Stimulated activated memory B cell treated with anti-CD40 and anti-IgM and Interleukin-4, amounts not matched to agents 10 μg/mL and 1 μg/mL and 100 μg/mL, for 72 hours (primary cell): ENCODE results near the gene RBPJ.
A peak's percentile ranks its signal among the peaks of the same experiment; 100 is the strongest.

Experiments used
- ATAC-seq: fragments of 150-1000 bp; cut with Tn5 transposase; 2 replicates; pipeline ENCODE4 v1.10.0; 2021
- H3K27ac Mint-ChIP-seq: one replicate; pipeline ENCODE4 v1.8.0; 2022; ENCODE audit warnings: mild to moderate bottlenecking, mixed read lengths
- H3K27me3 Mint-ChIP-seq: one replicate; pipeline ENCODE4 v1.8.0; 2022; ENCODE audit warnings: mixed read lengths
- H3K36me3 Mint-ChIP-seq: one replicate; pipeline ENCODE4 v1.8.0; 2022; ENCODE audit warnings: mixed read lengths
- H3K4me1 Mint-ChIP-seq: one replicate; pipeline ENCODE4 v1.8.0; 2022; ENCODE audit warnings: mixed read lengths
- H3K4me3 Mint-ChIP-seq: one replicate; pipeline ENCODE4 v1.8.0; 2022; ENCODE audit warnings: mild to moderate bottlenecking, moderate library complexity, mixed read lengths
- H3K9me3 Mint-ChIP-seq: one replicate; pipeline ENCODE4 v1.8.0; 2022; ENCODE audit warnings: mixed read lengths

The RBPJ gene

DNA sequence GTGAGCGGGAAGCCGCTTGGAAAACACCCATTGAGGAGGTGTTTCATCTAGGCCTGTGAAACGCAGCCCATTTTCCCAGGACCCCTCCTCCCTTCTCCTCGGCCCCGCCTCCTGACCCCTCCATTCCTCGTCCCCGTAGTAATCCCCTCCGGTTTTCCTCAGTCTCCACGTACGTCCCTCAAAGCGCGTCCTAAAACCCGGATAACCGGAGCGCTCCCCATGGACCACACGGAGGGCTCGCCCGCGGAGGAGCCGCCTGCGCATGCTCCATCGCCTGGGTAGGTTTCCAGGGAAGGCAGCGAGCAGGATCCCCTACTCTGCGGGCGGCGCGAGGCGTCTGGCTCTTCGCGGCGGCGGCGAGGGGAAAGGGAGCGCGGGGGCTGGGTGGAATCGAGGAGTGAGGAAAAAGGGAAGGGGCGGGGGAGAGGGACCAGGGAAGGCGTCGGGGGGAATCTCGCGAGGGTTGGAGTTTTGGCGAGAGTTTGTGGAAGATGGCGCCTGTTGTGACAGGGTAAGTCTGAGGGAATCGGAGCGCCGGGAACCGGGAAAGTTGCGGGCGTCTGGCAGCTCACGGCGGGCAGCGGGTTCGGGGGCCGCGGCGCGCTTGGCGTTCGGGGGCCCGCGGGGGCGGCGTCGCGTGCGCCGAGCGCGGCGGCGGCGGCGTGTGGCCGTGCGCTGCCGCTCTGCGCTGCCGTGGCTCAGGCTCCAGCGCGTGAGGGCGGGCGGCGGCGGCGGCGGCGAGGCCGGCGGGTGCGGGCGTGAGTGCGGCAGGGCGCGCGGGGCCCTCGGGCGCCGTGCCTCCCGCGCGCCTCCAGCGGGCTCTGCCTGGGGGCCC, at the start of gene RBPJ:
TSS of gene RBPJ (plus strand) at position 477 of the 835 bp plus-strand sequence. CDS start at position 492, 15 bp downstream.
- Mint-ChIP-seq H3K27ac (peak within 1 kb of the TSS; percentile 97), H3K4me1 (peaks cover 45% of the 10 kb centered on the region), H3K9me3 (peaks cover 11% of the 10 kb centered on the region), H3K4me3 (peak within 1 kb of the TSS; percentile 98), H3K36me3 (peaks cover 4% of the 10 kb centered on the region), H3K27me3 (no peaks in the 10 kb centered on the region)
- peak; percentile 46 for ATAC-seq

DNA sequence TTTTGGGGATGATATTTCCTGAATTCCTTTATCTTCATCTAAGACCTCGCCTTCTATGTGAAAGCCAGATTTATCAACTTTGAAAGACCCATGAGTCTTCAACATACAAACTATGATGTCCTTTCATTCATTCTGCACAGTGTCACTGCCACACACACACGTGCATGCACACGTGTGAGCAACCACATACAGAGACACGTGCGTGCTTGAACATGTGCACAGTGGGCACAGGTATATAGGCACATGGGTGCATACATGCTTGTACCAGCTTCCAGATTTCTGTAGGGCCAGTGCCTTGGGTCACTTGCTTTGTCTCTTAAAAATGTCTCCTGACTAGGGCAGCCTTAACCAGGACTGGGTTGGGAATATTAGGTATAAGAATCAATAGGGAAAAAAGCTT, 49.1 kb upstream of the RBPJ start:
- H3K4me1 Mint-ChIP-seq: peaks cover 14% of the 10 kb centered on the region
- H3K9me3 Mint-ChIP-seq: no peaks in the 10 kb centered on the region
- ATAC-seq: no peak
- no peak overlapping the region for H3K4me3 Mint-ChIP-seq
- no peak overlapping the region for H3K27ac Mint-ChIP-seq
- peaks cover 14% of the 10 kb centered on the region for H3K27me3 Mint-ChIP-seq
- H3K36me3 Mint-ChIP-seq: no peaks in the 10 kb centered on the region

DNA sequence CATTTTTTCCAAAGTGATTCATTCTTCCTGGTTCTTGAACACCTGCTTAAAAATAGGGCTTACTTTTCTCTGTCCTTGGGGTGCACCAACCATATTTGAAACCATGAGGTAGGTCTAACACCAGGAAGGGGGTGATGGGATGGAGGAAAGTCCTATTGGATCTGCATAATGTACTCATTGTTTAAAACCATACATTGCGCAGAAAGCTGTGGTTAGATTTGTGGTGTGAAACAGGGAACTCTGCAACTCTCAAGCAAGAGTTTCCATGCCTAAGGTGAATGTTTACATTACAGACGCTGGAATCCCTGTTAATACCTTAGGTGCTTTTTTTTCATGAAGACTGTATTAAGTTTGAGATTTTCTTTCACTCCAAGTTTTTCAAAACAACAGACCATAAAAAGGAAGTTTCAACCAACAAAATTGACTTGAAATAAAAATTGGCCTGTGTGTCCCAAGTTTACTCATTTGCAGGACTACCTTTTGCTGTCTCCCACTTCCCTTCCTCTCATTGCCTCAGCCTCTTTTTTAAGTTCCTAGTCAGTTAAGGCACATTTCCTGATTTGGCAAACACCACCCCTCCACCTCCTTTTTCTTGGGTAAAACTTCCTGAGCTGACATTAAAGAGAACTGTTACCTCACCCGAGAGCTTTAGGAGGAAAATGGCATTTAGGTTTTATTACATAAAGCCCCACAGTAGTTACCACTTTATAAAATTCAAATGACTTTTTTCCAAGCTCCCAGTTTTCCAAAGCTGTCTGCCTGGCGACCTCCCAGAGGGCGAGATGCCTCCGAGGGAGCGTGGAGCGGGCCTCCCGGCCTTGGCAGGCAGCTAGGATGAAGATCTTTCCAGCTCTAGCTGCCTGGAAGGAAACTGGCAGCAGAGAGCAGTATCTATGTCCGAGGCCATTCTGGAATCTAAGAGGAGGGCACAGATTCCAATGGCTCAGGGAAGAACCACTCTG, 47.9 kb upstream of the RBPJ start:
- H3K9me3 Mint-ChIP-seq: no peaks in the 10 kb centered on the region
- no peak for ATAC-seq
- no peaks in the 10 kb centered on the region for H3K36me3 Mint-ChIP-seq
- no peak overlapping the region for H3K27ac Mint-ChIP-seq
- peaks cover 12% of the 10 kb centered on the region for H3K27me3 Mint-ChIP-seq
- H3K4me1 Mint-ChIP-seq: peaks cover 14% of the 10 kb centered on the region
- no peak overlapping the region for H3K4me3 Mint-ChIP-seq

DNA sequence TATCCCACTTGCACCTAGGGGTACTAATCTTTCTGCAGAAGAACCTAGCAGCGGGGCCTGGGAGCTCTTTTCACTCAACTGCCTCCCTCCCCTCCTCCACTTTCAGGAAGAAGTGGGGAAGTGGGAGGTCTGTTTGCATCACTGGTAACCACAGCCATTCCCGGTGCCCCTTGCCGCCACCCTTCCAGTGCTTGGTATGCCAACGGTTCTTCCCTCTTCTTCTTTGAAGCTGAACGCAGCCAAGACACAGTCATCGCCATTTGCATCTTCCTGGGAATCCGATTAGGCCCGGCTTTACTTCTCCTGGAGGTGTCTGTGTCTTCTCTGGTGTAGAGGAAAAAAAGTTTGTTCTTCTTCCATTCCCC, 47.2 kb upstream of the RBPJ start:
- Mint-ChIP-seq H3K4me3 (no peak overlapping the region), H3K27me3 (peaks cover 12% of the 10 kb centered on the region), H3K36me3 (no peaks in the 10 kb centered on the region), H3K9me3 (no peaks in the 10 kb centered on the region), H3K27ac (no peak overlapping the region), H3K4me1 (peaks cover 14% of the 10 kb centered on the region)
- ATAC-seq: no peak

DNA sequence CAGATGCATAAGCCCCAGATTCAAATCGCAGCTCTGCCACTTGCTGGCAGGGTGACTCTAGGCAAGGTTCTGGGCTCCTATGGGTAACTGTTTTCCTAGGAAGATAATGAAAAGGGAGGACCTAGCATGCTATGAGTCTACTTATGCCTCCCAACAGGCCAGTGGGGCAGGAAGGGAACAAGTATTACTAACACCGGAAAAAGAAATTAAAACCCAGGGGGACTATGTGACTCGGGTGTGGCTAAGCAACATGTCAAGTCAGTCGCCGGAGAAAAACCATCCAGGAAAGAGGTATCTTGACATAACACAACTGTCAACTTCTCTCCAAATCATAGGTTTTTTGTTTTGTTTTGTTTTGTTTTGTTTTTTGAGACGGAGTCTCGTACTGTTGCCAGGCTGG, 45.5 kb upstream of the RBPJ start:
- Mint-ChIP-seq H3K36me3 (no peaks in the 10 kb centered on the region), H3K4me1 (peaks cover 14% of the 10 kb centered on the region), H3K4me3 (no peak overlapping the region), H3K27ac (no peak overlapping the region), H3K9me3 (no peaks in the 10 kb centered on the region), H3K27me3 (peaks cover 12% of the 10 kb centered on the region)
- ATAC-seq: no peak

DNA sequence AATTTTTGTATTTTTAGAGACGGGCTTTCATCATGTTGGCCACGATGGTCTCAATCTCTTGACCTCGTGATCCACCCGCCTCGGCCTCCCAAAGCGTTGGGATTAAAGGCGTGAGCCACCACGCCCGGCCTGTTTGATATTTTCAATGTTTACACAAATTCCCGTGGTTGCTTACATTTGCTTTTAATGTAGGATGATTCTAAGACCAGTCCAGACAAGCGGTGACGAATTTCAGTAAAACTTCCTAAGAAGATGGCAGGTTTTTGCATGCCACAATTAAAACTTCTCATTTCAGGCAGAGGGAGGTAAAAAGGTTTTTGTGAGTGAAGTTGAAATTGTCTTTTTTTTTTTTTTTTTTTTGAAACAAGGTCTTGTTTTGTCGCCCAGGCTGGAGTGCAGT, 41.4 kb upstream of the RBPJ start:
- no peaks in the 10 kb centered on the region for H3K36me3 Mint-ChIP-seq
- no peak overlapping the region for H3K4me3 Mint-ChIP-seq
- no peaks in the 10 kb centered on the region for H3K9me3 Mint-ChIP-seq
- ATAC-seq: no peak
- no peak overlapping the region for H3K27ac Mint-ChIP-seq
- no peaks in the 10 kb centered on the region for H3K4me1 Mint-ChIP-seq
- peaks cover 6% of the 10 kb centered on the region for H3K27me3 Mint-ChIP-seq

DNA sequence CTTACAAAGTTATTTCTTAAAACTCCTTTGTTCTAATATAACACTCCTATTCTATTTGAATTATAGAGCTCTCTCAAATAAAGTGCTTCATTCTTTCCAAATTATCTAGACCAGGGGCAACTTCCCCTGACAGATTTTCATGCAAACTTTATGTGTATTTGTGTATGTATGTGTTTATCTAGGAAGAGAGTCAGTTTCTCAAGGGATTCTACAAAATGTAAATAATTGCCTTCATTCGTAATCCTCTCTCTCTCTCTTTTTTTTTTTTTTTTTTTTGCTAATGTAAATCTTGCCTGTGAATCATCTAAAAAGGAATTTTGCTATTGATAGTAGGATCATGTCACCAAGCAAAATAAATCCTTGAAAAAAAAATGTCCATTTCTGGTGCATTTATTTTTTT, 38.9 kb upstream of the RBPJ start:
- H3K36me3 Mint-ChIP-seq: no peaks in the 10 kb centered on the region
- no peak overlapping the region for H3K27ac Mint-ChIP-seq
- H3K9me3 Mint-ChIP-seq: no peaks in the 10 kb centered on the region
- H3K27me3 Mint-ChIP-seq: no peaks in the 10 kb centered on the region
- peaks cover 2% of the 10 kb centered on the region for H3K4me1 Mint-ChIP-seq
- no peak for ATAC-seq
- no peak overlapping the region for H3K4me3 Mint-ChIP-seq

DNA sequence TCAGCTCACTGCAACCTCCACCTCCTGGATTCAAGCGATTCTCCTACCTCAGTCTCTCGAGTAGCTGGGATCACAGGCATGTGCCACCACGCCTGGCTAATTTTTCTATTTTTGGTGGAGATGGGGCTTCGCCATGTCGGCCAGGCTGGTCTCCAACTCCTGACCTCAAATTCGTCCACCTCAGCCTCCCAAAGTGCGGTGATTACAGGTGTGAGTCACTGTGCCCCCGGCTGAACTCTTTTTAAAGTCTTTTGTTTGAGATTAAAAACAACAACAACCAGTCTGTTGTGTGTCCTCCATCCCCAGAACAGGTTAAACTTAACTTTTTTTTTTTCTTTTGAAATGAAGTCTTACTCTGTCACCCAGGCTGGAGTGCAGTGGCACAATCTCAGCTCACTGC, 36.3 kb upstream of the RBPJ start:
- Mint-ChIP-seq H3K27me3 (no peaks in the 10 kb centered on the region), H3K4me3 (no peak overlapping the region), H3K9me3 (no peaks in the 10 kb centered on the region), H3K36me3 (no peaks in the 10 kb centered on the region), H3K4me1 (peaks cover 26% of the 10 kb centered on the region), H3K27ac (no peak overlapping the region)
- ATAC-seq: no peak

DNA sequence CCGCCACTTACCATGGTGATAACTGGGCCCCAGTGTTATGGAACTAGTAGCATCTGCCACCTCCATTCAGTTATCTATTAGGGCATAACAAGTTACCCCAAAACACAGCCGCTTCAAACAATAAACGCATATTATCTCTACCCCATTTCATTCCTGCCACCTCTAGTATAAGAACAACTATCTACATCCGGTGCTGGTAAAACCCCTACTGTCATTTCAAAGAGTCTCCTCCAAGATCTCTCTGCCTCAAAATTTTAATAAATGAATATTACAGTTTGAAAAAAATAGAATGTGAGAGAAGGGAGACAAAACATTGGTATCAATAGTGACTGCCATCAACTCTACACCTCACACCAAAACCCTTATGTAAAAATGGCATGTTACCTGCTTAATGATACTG, 35.5 kb upstream of the RBPJ start:
- Mint-ChIP-seq H3K27ac (no peak overlapping the region), H3K9me3 (no peaks in the 10 kb centered on the region), H3K4me3 (no peak overlapping the region), H3K27me3 (no peaks in the 10 kb centered on the region), H3K36me3 (no peaks in the 10 kb centered on the region), H3K4me1 (peaks cover 26% of the 10 kb centered on the region)
- no peak for ATAC-seq

DNA sequence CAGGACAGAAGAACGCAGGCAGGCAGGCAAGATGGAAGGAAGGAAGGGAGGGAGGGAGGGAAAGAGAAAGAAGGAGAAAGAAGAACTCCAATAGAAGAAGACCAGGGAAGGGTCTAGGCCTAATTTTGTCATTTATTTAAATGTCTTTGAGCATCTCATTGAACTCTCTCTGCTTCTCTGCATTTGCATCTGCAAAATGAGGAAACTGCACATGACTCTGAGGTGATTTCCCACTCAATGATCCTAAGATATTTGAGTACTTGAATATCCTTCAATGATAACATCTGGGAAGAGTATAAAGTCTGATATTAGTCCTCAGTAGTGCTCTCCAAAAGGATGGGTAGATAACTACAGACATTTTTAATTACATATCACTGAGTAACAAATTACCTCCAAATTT, 33.1 kb upstream of the RBPJ start:
- peaks cover 26% of the 10 kb centered on the region for H3K4me1 Mint-ChIP-seq
- no peak for ATAC-seq
- H3K27me3 Mint-ChIP-seq: no peaks in the 10 kb centered on the region
- peak overlapping the region; percentile 16 for H3K4me3 Mint-ChIP-seq
- peak overlapping the region; percentile 92 for H3K27ac Mint-ChIP-seq
- no peaks in the 10 kb centered on the region for H3K9me3 Mint-ChIP-seq
- H3K36me3 Mint-ChIP-seq: no peaks in the 10 kb centered on the region

DNA sequence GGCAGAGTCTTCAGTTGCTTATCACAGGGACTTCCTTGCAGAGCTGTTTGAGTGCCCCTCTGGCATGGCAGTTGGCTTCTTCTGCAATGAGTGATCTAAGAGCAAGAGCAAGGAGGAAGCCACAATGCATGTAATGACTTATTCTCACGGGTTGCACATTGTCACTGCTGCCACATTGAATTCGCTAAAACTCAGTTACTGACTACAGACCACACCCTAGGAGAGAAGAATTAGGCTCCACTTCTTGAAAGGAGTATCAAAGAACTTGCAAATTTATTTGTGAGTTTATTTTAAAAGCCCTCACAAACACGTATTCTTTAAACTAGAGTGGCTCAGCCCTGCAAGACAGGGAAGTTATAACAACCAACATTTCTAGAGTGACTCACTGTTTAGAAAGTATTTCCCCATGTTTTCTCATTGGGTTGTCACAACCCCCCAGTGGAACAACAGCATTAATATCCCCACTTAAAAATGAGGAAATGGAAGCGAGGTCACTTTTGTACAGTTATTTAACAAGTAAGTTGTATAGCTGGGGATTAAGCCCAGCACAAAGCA, 32.4 kb upstream of the RBPJ start:
- H3K9me3 Mint-ChIP-seq: no peaks in the 10 kb centered on the region
- peak overlapping the region; percentile 92 for H3K27ac Mint-ChIP-seq
- H3K36me3 Mint-ChIP-seq: no peaks in the 10 kb centered on the region
- H3K4me1 Mint-ChIP-seq: peaks cover 26% of the 10 kb centered on the region
- no peaks in the 10 kb centered on the region for H3K27me3 Mint-ChIP-seq
- peak; percentile 94 for ATAC-seq
- H3K4me3 Mint-ChIP-seq: peak overlapping the region; percentile 16

DNA sequence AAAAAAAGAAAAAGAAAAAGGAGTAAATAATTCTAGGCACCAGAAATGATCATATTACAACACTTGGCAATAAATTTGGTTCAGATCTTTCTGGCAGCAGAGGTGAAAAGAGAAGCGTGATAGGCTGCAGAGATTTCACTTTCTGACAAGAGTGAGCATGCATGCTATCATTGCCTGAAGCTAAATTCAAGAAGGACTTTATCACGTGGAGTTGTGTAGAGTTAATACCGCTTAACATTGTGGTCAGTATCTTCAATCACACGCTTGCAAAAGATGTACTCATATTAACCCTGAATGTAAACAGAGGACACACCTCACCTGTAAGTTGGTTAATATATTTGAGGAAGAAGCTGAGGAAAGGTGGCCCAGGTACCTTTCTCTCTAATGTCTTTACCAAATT, 31.4 kb upstream of the RBPJ start:
- peak overlapping the region; percentile 92 for H3K27ac Mint-ChIP-seq
- ATAC-seq: no peak
- no peaks in the 10 kb centered on the region for H3K27me3 Mint-ChIP-seq
- peaks cover 26% of the 10 kb centered on the region for H3K4me1 Mint-ChIP-seq
- H3K9me3 Mint-ChIP-seq: no peaks in the 10 kb centered on the region
- H3K36me3 Mint-ChIP-seq: no peaks in the 10 kb centered on the region
- no peak overlapping the region for H3K4me3 Mint-ChIP-seq

DNA sequence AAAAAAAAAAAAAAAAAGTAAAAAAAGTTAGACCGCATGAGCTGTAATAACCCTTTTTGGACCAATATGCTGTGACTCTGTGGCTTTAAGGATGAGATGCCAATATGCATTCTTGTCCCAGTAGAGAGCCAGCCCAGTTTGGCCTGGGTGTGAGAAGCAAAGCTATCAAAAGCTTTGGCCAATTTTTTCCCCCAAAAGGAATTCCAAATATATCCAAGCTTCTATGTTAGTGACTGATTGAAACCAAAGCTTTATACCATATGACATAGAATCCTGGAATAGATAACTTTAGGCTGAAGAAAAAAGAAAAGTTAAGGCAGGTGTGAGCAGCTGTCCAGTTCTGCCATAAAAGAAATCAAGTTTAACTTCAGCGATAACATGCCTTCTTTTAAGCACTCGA, 30.5 kb upstream of the RBPJ start:
- H3K4me1 Mint-ChIP-seq: peaks cover 26% of the 10 kb centered on the region
- H3K27ac Mint-ChIP-seq: no peak overlapping the region
- H3K4me3 Mint-ChIP-seq: no peak overlapping the region

DNA sequence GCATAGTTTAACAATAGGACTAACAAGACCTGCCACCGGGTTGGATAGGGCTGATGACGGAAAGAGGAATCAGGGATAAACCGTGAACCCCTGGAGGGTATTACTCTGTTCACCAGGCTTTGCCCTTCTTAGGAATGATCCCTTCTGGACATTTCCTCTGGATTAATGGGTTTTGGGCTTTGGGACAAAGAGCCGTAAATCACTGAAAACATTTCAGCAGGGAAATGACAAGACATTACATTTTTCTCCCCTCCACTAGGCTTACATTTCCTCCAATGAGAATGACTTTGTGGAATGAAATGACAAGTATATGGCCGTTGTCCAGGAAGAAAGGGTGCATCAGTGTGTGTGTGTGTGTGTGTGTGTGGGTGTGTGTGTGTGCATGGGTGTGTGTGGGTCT, 25.9 kb upstream of the RBPJ start:
- Mint-ChIP-seq H3K27me3 (no peaks in the 10 kb centered on the region), H3K4me1 (peaks cover 8% of the 10 kb centered on the region), H3K9me3 (no peaks in the 10 kb centered on the region), H3K4me3 (no peak overlapping the region), H3K36me3 (no peaks in the 10 kb centered on the region), H3K27ac (no peak overlapping the region)
- ATAC-seq: no peak

More for the DNA sequence above, 30.5 kb upstream of the RBPJ start:
- Mint-ChIP-seq H3K36me3 (no peaks in the 10 kb centered on the region), H3K27me3 (no peaks in the 10 kb centered on the region), H3K9me3 (no peaks in the 10 kb centered on the region)
- ATAC-seq: no peak

DNA sequence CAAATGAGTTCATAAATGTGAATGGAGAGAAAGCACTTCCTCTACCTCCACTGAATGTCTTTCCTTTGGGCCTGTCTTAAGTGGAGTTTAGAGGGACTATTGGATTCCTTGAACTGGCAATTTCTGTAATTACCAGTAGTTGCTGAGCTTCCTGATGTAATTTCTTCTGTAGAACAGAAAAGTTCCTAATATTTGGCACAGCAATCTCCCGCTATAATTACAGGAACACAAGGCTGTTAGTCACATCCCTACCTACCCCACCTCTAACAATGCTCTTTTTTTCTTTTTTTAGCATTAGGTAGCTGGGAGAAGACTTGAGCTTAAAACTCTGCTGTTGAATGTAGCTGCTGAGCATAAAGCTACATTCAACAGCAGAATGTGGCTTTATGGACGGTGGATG, 24.8 kb upstream of the RBPJ start:
- H3K27ac Mint-ChIP-seq: no peak overlapping the region

More for the DNA sequence above, 24.8 kb upstream of the RBPJ start:
- Mint-ChIP-seq H3K4me1 (peaks cover 8% of the 10 kb centered on the region), H3K36me3 (no peaks in the 10 kb centered on the region), H3K9me3 (no peaks in the 10 kb centered on the region), H3K27me3 (no peaks in the 10 kb centered on the region), H3K4me3 (no peak overlapping the region)
- no peak for ATAC-seq
